HepG2 (cell line): ENCODE measurements around the gene IQCN. TPM values are rescaled to one million over a fixed set of nuclear protein-coding genes. Genes with fewer than 3 reads are reported as not detected.

ENCODE experiments used
- ARID4A ChIP-seq: sonication (generic); formaldehyde crosslinking; IDR thresholded peaks from 2 replicates; pipeline ENCODE4 v1.5.0; 2020; ENCODE audit warnings: mild to moderate bottlenecking, missing genetic modification reagents, borderline replicate concordance
- ASH2L ChIP-seq: fragments of 300-600, 200-600 bp; sonication (generic); IDR thresholded peaks from 2 replicates; pipeline ENCODE4 v1.7.0; 2017; ENCODE audit warnings: low read depth, mild to moderate bottlenecking, moderate library complexity, mixed read lengths, low read length; ENCODE audit not compliant: insufficient read length
- EP300 ChIP-seq, 3 experiments: sonication (generic) in 1 of 3; formaldehyde crosslinking in 1 of 3; IDR thresholded peaks; 2 replicates each; pipeline versions ENCODE4 v1.5.1 to v1.6.1; 2011 to 2020; ENCODE audit warnings: low read depth in 2 of 3, low read length in 2 of 3, borderline replicate concordance in 1 of 3, improper control_type of control experiment in 1 of 3, mild to moderate bottlenecking in 1 of 3, missing genetic modification reagents in 1 of 3, moderate library complexity in 1 of 3
- ERF ChIP-seq: IDR thresholded peaks from 2 replicates; pipeline ENCODE4 v1.6.1; 2018; ENCODE audit warnings: missing biosample characterization, missing genetic modification reagents
- FOXK2 ChIP-seq: fragments of 450-650 bp; IDR thresholded peaks from 2 replicates; pipeline ENCODE4 v1.6.1; 2016
- HMG20A ChIP-seq: IDR thresholded peaks from 2 replicates; pipeline ENCODE4 v1.6.1; 2016; ENCODE audit warnings: borderline replicate concordance
- MTF2 ChIP-seq: sonication (generic); formaldehyde crosslinking; IDR thresholded peaks from 2 replicates; pipeline ENCODE4 v1.5.0; 2020; ENCODE audit warnings: missing genetic modification reagents, borderline replicate concordance
- NFATC3 ChIP-seq: sonication (generic); formaldehyde crosslinking; IDR thresholded peaks from 2 replicates; pipeline ENCODE4 v1.5.1; 2020; ENCODE audit warnings: mild to moderate bottlenecking, missing genetic modification reagents
- NFYB ChIP-seq: sonication (generic); formaldehyde crosslinking; IDR thresholded peaks from 2 replicates; pipeline ENCODE4 v1.4.0; 2020; ENCODE audit warnings: missing genetic modification reagents
- PHF8 ChIP-seq: sonication (generic); formaldehyde crosslinking; IDR thresholded peaks from 2 replicates; pipeline ENCODE4 v1.5.0; 2020; ENCODE audit warnings: missing genetic modification reagents
- PRDM15 ChIP-seq: sonication (generic); formaldehyde crosslinking; IDR thresholded peaks from 2 replicates; pipeline ENCODE4 v1.4.0; 2020; ENCODE audit warnings: missing genetic modification reagents
- SP140L ChIP-seq: sonication (generic); formaldehyde crosslinking; IDR thresholded peaks from 2 replicates; pipeline ENCODE4 v1.4.0; 2020; ENCODE audit warnings: missing genetic modification reagents, borderline replicate concordance
- SP2 ChIP-seq: sonication (generic); formaldehyde crosslinking; IDR thresholded peaks from 2 replicates; pipeline ENCODE4 v1.5.1; 2020; ENCODE audit warnings: mild to moderate bottlenecking, missing genetic modification reagents
- ZNF280D ChIP-seq: sonication (generic); formaldehyde crosslinking; IDR thresholded peaks from 2 replicates; pipeline ENCODE4 v1.5.1; 2020; ENCODE audit warnings: mild to moderate bottlenecking, missing genetic modification reagents
- ZNF30 ChIP-seq: sonication (generic); formaldehyde crosslinking; IDR thresholded peaks from 2 replicates; pipeline ENCODE4 v1.5.0; 2020; ENCODE audit warnings: mild to moderate bottlenecking, missing genetic modification reagents
- ZNF558 ChIP-seq: sonication (generic); formaldehyde crosslinking; IDR thresholded peaks from 2 replicates; pipeline ENCODE4 v1.9.0; 2022; ENCODE audit warnings: mild to moderate bottlenecking, missing genetic modification reagents, borderline replicate concordance
- ZSCAN12 ChIP-seq: sonication (generic); formaldehyde crosslinking; IDR thresholded peaks from 2 replicates; pipeline ENCODE4 v1.9.0; 2021; ENCODE audit warnings: mild to moderate bottlenecking, missing genetic modification reagents
- polyA plus RNA-seq, 8 experiments: library from polyadenylated mRNA; depleted of rRNA in 3 of 8; stranded (reverse) in 7 of 8; unstranded in 1 of 8; fragments of >200 nt; fragmentation: Illumina TruSeq in 4 of 8; extraction: Trizol in 4 of 8; gene quantifications; 2 replicates each; pipeline versions ENCODE4 v1.2.1 to v1.2.3, GENCODE V29; 2011 to 2016; ENCODE audit warnings: low read depth in 4 of 8, missing spikeins in 1 of 8, mixed read lengths in 1 of 8; ENCODE audit not compliant: insufficient read depth in 1 of 8
- total RNA-seq, 5 experiments: library from RNA; depleted of rRNA; stranded (reverse); fragments of >200 nt; fragmentation: Illumina TruSeq; extraction: Trizol; gene quantifications; 2 replicates each; pipeline ENCODE4 v1.2.3, GENCODE V29; 2016; ENCODE audit warnings: low read depth in 1 of 5

Gene IQCN
- total and polyA plus RNA-seq, 2 of the 13 experiments (the other 11 are each of a cell fraction or from before 2014, with no cell fraction given) = 0.04 to 0.18 TPM

GRCh38 chr19:18280247-18281081, 6.2 kb upstream of the IQCN start (continued):
- no peak; the same call in 1 of the 2 replicates for TF ChIP-seq HMG20A (CRISPR knock-in tag)
- no peak for TF ChIP-seq NFYB (CRISPR knock-in tag)
- TF ChIP-seq ZNF280D = 0 out of 2 replicates have a peak, but pooled peaks have one; percentile 51
- TF ChIP-seq MTF2 (CRISPR knock-in tag) = no peak
- TF ChIP-seq PHF8 = peak; percentile 56; the same call in 1 of the 2 replicates
- 0 out of 2 replicates have a peak, but pooled peaks have one; percentile 12 for TF ChIP-seq ZSCAN12 (CRISPR knock-in tag)
- TF ChIP-seq SP2 = no peak
- TF ChIP-seq SP140L (CRISPR knock-in tag) = no peak
- no peak; the same call in 1 of the 2 replicates for TF ChIP-seq ZNF558 (CRISPR knock-in tag)
- TF ChIP-seq ERF (CRISPR knock-in tag) = peak; percentile 38; the same call in 1 of the 2 replicates
- TF ChIP-seq FOXK2 = no peak
- peak; percentile 34 for TF ChIP-seq ASH2L
- no peak for TF ChIP-seq NFATC3 (CRISPR knock-in tag)
- 0 out of 2 replicates have a peak, but pooled peaks have one; percentile 41 for TF ChIP-seq PRDM15 (CRISPR knock-in tag)
- no peak for TF ChIP-seq EP300 (IDR thresholded peaks at IDR 0.05; ENCODE audit: low read depth in 2 of 2, low read length in 2 of 2)
- no peak for TF ChIP-seq EP300 (CRISPR knock-in tag; IDR thresholded peaks at IDR 0.05; ENCODE audit: borderline replicate concordance)
- TF ChIP-seq ZNF30 = peak; percentile 37; the same call in 1 of the 2 replicates
- TF ChIP-seq ARID4A (CRISPR knock-in tag) = peak; percentile 13; the same call in 1 of the 2 replicates
